K562 (cell line): ENCODE measurements around the gene CLCNKB. TPM values are rescaled to one million over a fixed set of nuclear protein-coding genes. Genes with fewer than 3 reads are reported as not detected.

Experiments
- CCNT2 ChIP-seq: IDR thresholded peaks from 2 replicates; pipeline ENCODE4 v1.6.1; 2011; ENCODE audit warnings: borderline replicate concordance, low read depth, mild to moderate bottlenecking, moderate library complexity, mixed read lengths, low read length; ENCODE audit not compliant: insufficient read length; ENCODE audit errors: extremely low read depth
- HMGN3 ChIP-seq: IDR thresholded peaks from 2 replicates; pipeline ENCODE4 v1.6.1; 2011; ENCODE audit warnings: borderline replicate concordance, low read depth, mild to moderate bottlenecking, mixed read lengths, low read length; ENCODE audit not compliant: insufficient read length; ENCODE audit errors: extremely low read depth
- PHF21A ChIP-seq: fragments of 450-650 bp; IDR thresholded peaks from 2 replicates; pipeline ENCODE4 v1.6.1; 2017; ENCODE audit warnings: low read depth, borderline replicate concordance
- POLR2G ChIP-seq: fragments of 200-400 bp; formaldehyde crosslinking; IDR thresholded peaks from 2 replicates; pipeline ENCODE4 v1.6.1; 2017; ENCODE audit warnings: low read depth, mild to moderate bottlenecking, antibody characterized with exemption, low read length, moderate library complexity
- U2AF2 ChIP-seq: fragments of 200-400 bp; formaldehyde crosslinking; optimal IDR thresholded peaks from 2 replicates; pipeline ENCODE3; 2017; ENCODE audit warnings: low read depth, mild to moderate bottlenecking, low read length
- ZBTB11 ChIP-seq, 3 experiments: fragments of 200-800 bp in 1 of 3; fragments of 250-450 bp in 1 of 3; fragments of 450-650 bp in 1 of 3; sonication (Bioruptor Pico) in 1 of 3; sonication (Bioruptor generic) in 1 of 3; formaldehyde crosslinking in 1 of 3; IDR thresholded peaks; 2 replicates each; pipeline versions ENCODE4 v1.6.1 to v1.8.0; 2016 to 2022; ENCODE audit warnings: mild to moderate bottlenecking in 2 of 3, missing genetic modification characterization in 2 of 3, missing compliant biosample characterization in 1 of 3, moderate library complexity in 1 of 3
- ZBTB33 ChIP-seq: sonication (generic); formaldehyde crosslinking; IDR thresholded peaks from 2 replicates; pipeline ENCODE4 v1.8.1; 2023; ENCODE audit warnings: mild to moderate bottlenecking, missing genetic modification reagents
- polyA plus RNA-seq, 8 experiments: library from polyadenylated mRNA; depleted of rRNA in 4 of 8; stranded (reverse) in 5 of 8; unstranded in 3 of 8; fragments of >200 nt; fragmentation: Nextera tagmentation in 2 of 8; fragmentation: Illumina TruSeq in 1 of 8; extraction: Ambion mirVana in 2 of 8; extraction: Trizol in 1 of 8; gene quantifications; 2 replicates each; pipeline versions ENCODE4 v1.2.1 to v1.2.3, GENCODE V29; 2011 to 2014; ENCODE audit warnings: inconsistent platforms in 1 of 8, missing spikeins in 1 of 8
- total RNA-seq, 7 experiments: library from RNA; depleted of rRNA in 6 of 7; stranded (reverse); fragments of >200 nt in 6 of 7; fragmentation: Illumina TruSeq in 2 of 7; extraction: Trizol in 2 of 7; gene quantifications; 2 replicates each; pipeline versions ENCODE4 v1.2.1 to v1.2.3, GENCODE V29; 2011 to 2021; ENCODE audit warnings: low replicate concordance in 1 of 7

CLCNKB gene
- total and polyA plus RNA-seq, 9 of the 15 experiments (the other 6 are each of a cell fraction or from before 2014, with no cell fraction given), result 0.08 to 1.7 (median 0.64) TPM

- TF ChIP-seq POLR2G, result peak; percentile 47; the same call in 1 of the 2 replicates
- peak; percentile 4 for TF ChIP-seq HMGN3
- peak in 1 of 3 experiments; percentile 76; a peak in 2 of 6 replicates for TF ChIP-seq ZBTB11 (CRISPR knock-in tag; IDR thresholded peaks at IDR 0.05)
- TF ChIP-seq ZBTB33 (CRISPR knock-in tag), result peak; percentile 96
- TF ChIP-seq U2AF2, result no peak
- peak; percentile 31; the same call in 1 of the 2 replicates for TF ChIP-seq PHF21A
- TF ChIP-seq CCNT2, result no peak
- TF ChIP-seq, all 486 proteins: peak for 30
These were observed 25.9 kb upstream of the CLCNKB start, which contains the start of gene HSPB7 (continued) for GRCh38 chr1:16017461-16018303.
